GM18526 (cell line): ENCODE data around the gene RHCE.

Experiments used
- POLR2A ChIP-seq: IDR thresholded peaks from 3 replicates; pipeline ENCODE4 v1.6.1; 2011; ENCODE audit not compliant: insufficient read length; ENCODE audit errors: extremely low read depth

The RHCE gene

DNA sequence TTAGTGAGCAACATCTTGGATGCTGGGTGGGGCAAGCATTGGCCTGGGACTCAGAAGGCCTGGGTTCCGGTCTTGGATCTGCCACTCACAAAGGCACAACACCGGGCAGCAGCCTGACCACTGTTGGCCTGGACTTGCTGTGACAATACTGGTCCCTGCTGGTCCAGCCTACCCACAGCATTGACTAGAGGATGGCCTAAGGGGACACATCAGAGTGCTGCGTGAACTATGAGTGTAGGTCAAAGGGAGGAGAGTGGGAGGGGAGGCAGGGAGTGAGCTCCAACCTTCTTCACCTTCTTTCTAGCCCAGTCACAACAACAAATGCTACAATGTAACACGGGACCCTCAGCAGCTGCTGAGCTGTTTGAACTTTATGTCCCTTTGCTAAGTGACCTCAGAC is 51.4 kb downstream of the RHCE start:
- TF ChIP-seq POLR2A = no peak

DNA sequence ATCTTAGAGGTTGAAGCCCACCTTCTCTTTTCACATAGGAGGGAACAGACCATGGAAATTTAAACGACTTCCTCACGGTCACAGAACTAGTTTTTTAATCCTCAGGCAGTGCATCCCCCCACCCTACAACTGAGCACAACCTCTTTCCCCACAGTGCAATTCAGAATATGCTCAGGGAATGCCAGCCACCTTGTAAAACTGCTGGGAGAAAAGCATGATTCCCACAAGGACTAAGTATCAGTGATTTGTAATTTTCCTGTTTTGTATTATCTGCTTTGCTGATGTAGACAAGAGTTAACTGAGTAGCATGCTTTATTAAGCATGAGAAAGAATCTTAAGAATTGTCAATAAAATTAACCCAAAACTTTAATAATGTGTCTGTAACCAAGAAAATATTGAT is 58.7 kb downstream of the RHCE start:
- no peak for TF ChIP-seq POLR2A

DNA sequence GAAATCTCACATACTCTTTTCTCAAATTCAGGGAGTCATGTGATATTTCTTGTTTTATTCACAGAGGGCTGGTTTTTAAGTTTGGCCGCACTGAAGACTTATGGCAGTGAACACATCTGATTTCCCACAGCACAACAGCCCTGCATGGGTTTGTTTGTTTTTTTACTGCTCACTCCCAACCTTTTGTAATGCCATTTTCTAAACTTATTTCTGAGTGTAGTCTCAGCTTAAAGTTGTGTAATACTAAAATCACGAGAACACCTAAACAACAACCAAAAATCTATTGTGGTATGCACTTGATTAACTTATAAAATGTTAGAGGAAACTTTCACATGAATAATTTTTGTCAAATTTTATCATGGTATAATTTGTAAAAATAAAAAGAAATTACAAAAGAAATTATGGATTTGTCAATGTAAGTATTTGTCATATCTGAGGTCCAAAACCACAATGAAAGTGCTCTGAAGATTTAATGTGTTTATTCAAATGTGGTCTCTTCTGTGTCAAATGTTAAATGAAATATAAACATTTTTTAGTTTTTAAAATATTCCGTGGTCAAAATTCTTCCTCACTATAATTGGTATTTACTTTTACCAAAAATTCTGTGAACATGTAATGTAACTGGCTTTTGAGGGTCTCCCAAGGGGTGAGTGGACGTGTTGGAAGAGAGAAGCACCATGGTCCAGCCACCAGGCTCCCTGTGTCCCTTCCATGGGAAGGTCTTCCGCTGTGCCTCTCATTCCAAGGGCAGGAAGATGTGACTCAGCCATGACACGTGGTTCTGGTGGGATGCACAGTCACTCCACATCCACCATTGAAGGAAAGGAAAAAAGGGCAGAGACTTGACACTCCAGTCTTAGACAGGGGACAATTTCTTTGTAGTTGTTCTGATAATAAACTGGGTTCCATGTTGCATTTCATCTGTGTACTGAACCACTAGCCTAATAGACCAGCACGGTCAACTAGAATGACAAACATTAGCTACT is 59.7 kb downstream of the RHCE start:
- no peak for TF ChIP-seq POLR2A

DNA sequence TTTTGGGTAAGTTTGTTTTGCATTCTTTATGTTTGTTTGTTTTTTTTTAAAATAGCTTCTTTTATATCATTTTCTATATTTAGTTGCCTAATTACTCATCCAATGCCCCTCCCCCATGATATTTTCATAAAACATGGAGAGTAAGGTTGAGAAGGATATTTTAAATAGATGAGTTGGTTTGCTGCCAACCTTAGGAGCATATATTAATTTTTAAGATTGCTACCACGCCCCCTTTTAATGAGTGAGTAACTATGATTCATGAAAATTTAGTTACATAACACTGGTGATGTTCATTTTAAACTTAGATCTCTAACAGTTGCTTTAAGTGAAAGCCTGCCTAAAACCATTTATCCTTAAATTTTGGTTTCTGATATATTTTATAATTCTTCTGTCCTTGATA is 63.8 kb downstream of the RHCE start:
- TF ChIP-seq POLR2A = no peak

DNA sequence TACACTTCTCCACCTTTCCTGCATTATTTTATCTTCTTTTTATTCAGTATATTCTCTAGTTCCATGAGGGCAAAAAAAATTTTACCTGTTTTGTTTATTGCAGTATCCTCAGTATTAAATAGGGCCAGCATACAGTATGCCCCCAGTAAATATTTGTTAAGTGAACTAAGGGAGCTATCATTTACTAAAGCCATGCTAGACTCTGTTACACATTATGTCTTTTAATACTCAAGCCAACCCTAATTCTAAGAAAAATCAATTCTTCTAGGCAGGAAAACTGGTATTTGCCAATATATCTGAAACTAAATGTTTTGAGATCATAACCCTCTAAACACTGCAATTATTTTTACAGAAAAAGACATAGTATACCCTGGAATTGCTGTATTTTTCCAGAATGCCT is 64.2 kb downstream of the RHCE start:
- no peak for TF ChIP-seq POLR2A

DNA sequence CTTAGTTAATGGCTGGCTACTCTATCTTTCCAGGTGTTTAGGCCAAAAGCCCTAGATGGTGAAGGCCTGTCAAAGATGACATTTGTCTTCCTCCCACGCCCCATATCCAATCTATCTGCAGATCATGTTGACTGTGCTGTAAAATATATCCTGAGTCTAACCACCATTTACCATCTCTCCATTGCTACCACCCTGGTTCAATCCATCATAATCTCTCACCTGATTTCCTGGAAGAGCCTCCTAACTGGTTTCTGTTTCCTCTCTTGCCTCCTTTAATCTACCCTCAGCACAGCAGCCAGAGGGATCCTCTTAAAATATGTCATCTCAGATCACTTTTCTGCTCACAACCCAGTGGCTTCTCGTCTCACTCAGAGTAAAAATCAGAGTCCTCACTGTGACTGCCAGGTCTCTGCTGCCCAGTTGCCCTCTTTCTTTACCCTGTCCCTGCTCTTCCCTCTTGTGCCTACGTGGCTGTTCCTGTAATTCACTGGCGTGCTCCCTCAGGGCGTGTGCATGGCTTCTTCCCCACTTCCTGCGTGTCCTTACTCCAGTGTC is 64.7 kb downstream of the RHCE start:
- TF ChIP-seq POLR2A = no peak

DNA sequence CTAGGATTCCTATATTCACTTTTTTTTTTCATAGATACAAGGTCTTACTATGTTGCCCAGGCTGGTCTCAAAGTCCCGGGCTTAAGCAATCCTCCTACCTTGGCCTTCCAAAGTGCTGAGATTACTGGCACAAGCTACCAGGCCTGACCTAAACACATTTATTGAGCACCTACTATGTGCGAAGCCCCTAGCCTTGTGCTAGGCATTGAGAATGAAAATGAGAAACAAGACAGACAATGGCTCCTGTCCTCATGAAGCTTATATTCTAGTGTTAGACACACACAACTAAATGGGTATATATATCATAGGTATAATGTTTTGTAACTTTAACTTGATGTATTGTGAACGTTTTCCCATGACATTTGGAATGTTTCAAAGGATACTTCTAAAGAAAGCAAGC is 71.0 kb downstream of the RHCE start:
- TF ChIP-seq POLR2A = no peak

DNA sequence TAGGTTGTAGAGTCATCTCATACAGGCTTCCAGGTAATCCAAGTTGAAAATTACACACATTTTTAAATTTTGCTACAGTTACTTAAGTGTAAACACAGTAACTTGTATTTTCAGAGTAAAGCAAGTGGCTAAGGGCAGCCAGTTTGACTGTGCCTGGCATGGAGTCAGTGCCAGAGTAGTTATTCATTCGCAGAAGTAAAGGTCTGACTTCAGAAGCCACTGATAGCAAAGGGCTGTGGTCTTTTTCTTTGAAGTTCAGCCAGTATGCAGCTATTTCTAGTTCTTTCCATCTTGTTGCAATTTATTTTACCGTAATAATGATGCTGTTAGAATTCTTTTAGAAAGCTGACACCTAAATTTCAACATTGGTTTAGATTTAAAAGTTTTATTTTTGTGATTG is 73.1 kb downstream of the RHCE start:
- TF ChIP-seq POLR2A = no peak

DNA sequence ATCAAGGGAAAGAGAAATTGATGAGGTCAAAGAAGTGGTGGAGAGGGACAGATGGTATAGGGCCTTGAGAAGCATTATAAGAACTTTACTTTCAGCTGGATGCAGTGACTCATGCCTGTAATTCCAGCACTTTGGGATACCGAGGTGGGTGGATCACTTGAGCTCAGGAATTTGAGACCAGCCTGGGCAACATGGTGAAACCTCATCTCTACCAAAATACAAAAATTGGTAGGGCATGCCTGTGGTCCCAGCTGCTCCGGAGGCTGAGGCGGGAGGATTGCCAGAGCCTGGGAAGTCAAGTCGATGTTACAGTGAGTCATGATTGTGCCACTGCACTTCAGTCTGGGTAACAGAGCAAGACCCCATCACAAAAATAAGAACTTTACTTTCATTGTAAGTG is 76.8 kb downstream of the RHCE start:
- no peak for TF ChIP-seq POLR2A

DNA sequence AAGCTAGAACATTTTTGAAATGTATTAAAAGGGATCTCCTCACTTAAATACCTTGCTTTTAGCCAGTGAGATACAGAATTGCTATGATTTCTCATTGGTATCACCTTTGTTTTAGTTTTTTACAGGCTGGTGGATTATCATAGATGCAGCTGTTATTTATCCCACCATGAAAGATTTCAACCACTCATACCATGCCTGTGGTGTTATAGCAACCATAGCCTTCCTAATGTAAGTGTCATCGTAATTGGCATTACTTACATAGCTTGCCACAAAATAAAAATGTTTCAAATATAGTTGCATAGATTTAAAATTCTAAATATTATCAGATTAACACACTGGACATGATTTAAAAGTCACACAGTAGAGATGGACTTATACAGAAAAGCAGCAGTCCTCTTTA is 77.8 kb downstream of the RHCE start:
- TF ChIP-seq POLR2A = no peak

DNA sequence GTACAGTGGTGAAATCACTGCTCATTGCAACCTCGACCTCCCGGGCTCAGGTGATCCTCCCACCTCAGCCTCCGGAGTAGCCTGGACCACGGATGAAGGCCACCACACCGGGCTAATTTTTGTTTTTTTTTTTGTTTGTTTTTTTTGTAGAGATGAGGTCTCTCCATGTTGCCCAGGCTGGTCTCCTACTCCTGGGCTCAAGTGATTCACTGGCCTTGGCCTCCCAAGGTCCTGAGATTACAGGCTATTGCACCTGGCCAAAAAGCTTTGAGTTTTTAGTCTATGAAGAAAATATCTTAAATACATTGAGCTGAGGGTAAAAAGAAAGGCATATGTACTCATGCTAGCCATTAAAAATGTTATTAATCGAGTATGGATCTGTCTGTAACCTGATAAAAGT is 78.9 kb downstream of the RHCE start:
- no peak for TF ChIP-seq POLR2A

DNA sequence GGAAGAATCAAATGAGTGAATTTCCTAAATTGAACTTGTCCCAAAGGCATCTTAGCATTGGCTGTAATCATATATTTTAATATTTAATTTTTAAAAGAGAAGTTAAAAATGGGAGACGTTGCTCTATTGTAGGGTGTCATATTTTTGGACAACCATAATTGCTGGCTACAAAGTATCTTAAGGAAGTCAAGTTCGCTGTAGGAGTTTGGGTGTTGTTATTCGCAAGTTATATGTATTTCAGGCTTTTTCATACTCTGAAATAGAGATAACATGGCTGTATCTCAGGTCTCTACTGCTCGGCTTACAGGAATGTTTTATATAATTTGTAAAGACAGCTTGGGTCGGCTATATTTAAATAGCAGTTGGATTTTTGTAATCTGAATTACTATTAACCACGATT is 81.6 kb downstream of the RHCE start:
- TF ChIP-seq POLR2A = no peak

DNA sequence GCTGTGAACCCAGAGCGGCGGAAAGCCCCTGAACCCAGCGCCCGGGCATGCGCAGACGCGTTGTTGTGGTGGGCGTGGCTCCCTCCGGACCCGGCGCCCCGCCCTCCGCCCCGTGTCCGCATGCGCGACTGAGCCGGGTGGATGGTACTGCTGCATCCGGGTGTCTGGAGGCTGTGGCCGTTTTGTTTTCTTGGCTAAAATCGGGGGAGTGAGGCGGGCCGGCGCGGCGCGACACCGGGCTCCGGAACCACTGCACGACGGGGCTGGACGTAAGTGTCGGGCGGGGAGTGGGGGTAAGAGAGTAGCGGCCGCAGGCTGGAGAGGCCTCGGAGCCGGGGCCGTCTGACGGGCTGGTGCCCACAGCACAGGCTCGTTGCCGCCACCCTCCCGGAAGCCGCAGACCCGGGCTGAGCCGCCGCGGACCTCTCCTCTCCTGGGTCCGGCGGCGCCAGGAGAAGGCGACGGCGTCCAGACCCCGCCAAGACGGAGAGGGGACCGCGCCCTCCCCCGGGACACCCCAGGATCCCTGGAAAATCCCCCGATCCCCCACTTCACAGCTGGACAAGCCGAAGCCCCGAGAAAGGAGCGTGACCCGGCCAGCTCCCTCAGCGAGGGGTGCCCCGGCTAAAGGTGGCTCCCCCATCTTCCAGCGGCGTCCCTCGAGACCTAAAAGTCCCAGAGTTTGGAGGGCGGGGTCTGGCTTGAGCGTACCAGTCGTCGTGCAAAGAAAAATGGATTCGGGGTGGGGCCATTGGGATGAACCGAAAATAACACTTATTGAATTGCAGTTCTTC is 82.2 kb downstream of the RHCE start, which contains the start of gene TMEM50A:
TSS of gene TMEM50A (plus strand) at position 147 of the 794 bp plus-strand sequence. CDS start 2,153 bp downstream, outside the sequence.
- TF ChIP-seq POLR2A = peak; percentile 53
